ENCODE data around the gene SMPD4.
"Not testable (repeated sequence)": the region's sequence is repeated elsewhere in the genome, so short reads cannot be mapped to it uniquely, and the experiment has no call there.

- TF ChIP-seq CTCF, POLR2A (IDR thresholded peaks at IDR 0.05): not testable (repeated sequence)
Measured at GRCh38 chr2:130151145-130151512, 30.3 kb downstream of the SMPD4 start.
